Measurements from ENCODE around the gene DNM3.

Gene DNM3

DNA sequence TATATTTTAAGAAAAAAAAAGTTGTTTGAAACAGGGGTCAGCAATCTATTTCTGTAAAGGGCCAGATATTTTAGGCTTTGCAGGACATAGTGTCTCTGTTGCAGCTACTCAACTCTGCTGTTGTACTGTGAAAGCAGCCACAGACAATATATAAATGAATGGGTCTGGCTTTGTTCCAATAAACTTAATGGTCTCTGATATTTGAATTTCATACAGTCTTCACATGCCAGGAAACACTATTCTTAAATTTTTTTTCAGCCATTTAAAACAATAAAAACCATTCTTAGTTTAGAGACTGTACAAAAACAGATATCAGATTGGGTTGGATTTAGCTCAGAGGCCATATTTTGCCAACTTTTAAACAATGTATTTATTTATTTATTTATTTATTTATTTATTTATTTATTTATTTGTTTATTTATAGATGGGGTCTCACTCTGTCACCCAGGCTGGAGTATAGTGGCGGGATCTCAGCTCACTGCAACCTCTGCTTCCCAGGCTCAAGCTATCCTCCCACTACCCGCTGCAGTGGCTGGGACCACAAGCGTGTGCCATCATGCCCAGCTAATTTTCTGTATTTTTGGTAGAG lies 102.8 kb downstream of the DNM3 start:
- TF ChIP-seq CTCF (IDR thresholded peaks at IDR 0.05; ENCODE audit: insufficient read depth, low read depth, low read length, missing control alignments): no peak
- no peak for DNase-seq (ENCODE audit: low read depth)
- no peak overlapping the region for H3K4me3 ChIP-seq (ENCODE audit: low read depth, low read length)

DNA sequence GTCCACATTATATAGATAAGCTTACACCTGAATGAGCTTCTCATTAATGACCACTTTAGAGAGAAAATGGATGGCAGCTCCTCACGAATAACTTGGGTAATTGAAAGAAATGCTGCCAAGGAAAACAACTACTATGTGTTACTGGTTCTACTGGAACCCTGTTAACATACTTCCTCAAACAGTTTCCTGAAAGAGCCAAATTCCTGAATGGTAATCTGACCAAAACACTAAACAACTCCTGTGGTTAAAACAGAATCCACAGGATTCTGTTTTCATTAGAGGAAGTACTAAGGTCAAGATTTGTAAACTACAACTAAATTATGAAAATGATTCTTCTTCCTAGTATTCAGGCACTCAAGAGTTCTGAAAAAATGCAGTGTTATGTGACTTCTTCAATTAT lies 107.2 kb downstream of the DNM3 start:
- no peak for TF ChIP-seq CTCF (IDR thresholded peaks at IDR 0.05; ENCODE audit: insufficient read depth, low read depth, low read length, missing control alignments)
- no peak overlapping the region for H3K4me3 ChIP-seq (ENCODE audit: low read depth, low read length)
- DNase-seq (ENCODE audit: low read depth): no peak

DNA sequence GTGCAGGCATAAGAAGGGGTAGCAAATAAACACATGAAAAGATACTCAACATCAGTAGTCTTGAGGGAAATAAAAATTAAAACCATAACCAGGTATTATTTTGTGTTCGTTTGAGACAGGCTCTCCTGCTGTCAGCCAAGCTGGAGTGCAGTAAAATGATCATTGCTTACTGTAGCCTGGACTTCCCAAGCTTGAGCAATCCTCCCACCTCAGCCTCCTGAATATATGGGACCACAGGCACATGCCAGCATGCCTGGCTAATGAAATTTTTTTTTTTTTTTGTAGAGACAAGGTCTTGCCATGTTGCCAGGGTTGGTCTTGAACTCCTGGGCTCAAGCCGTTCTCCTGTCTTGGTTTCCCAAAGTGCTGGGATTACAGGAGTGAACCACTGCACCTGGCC lies 108.0 kb downstream of the DNM3 start:
- no peak overlapping the region for H3K4me3 ChIP-seq (ENCODE audit: low read depth, low read length)
- DNase-seq (ENCODE audit: low read depth): no peak
- no peak for TF ChIP-seq CTCF (IDR thresholded peaks at IDR 0.05; ENCODE audit: insufficient read depth, low read depth, low read length, missing control alignments)

- no peak for DNase-seq (ENCODE audit: low read depth)
Measured at GRCh38 chr1:171953835-171954234, 112.5 kb downstream of the DNM3 start.

DNA sequence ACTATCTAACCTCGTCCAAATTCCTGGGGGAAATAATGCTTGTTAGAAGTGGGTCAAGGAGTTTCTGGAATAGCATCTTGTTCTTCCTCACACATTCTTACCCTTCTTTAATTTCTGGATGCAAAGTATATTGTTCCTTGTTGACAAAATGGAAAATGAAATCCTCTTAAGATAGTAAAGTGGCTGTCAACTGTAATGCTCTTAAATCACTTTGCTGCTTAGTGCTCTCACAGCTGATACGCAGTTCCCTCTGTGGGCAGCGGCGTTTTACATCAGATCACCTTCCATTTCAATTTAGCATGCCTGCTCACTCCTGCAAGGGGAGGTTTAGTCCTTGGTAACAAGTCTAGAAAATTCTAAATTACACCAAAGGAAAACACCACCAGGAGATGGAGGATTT lies 113.1 kb downstream of the DNM3 start:
- H3K4me3 ChIP-seq (ENCODE audit: low read depth, low read length): no peak overlapping the region
- DNase-seq (ENCODE audit: low read depth): no peak
- TF ChIP-seq CTCF (IDR thresholded peaks at IDR 0.05; ENCODE audit: insufficient read depth, low read depth, low read length, missing control alignments): no peak

More at GRCh38 chr1:171953835-171954234, 112.5 kb downstream of the DNM3 start:
- no peak for TF ChIP-seq CTCF (IDR thresholded peaks at IDR 0.05; ENCODE audit: insufficient read depth, low read depth, low read length, missing control alignments)
- no peak overlapping the region for H3K4me3 ChIP-seq (ENCODE audit: low read depth, low read length)

- TF ChIP-seq CTCF (IDR thresholded peaks at IDR 0.05; ENCODE audit: insufficient read depth, low read depth, low read length, missing control alignments): no peak
- DNase-seq (ENCODE audit: low read depth): peak; percentile 2
- H3K4me3 ChIP-seq (ENCODE audit: low read depth, low read length): no peak overlapping the region
Measured at GRCh38 chr1:171961861-171962260, 120.6 kb downstream of the DNM3 start.

DNA sequence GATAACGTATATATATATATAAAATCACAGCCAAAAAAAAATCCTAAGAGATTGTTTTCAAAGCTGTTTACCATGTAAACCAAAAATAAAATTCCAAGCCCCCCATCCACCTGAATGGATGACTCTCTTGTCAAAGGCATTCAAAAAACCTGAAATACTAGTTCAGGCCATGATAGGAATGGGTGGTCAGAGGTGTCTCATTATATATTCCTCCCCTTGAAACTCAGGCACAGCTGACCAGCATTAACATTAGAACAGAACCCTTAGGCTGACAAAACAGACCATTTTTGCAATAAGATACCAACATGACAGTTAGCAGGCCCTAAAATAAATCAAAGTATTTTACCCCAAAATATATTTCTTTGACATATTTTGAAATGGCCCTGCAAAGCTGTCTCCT lies 122.5 kb downstream of the DNM3 start:
- H3K4me3 ChIP-seq (ENCODE audit: low read depth, low read length): no peak overlapping the region
- DNase-seq (ENCODE audit: low read depth): no peak
- TF ChIP-seq CTCF (IDR thresholded peaks at IDR 0.05; ENCODE audit: insufficient read depth, low read depth, low read length, missing control alignments): no peak
